Measurements from ENCODE around the gene C9orf152.
A peak's percentile ranks its signal among the peaks of the same experiment; 100 is the strongest.

DNA sequence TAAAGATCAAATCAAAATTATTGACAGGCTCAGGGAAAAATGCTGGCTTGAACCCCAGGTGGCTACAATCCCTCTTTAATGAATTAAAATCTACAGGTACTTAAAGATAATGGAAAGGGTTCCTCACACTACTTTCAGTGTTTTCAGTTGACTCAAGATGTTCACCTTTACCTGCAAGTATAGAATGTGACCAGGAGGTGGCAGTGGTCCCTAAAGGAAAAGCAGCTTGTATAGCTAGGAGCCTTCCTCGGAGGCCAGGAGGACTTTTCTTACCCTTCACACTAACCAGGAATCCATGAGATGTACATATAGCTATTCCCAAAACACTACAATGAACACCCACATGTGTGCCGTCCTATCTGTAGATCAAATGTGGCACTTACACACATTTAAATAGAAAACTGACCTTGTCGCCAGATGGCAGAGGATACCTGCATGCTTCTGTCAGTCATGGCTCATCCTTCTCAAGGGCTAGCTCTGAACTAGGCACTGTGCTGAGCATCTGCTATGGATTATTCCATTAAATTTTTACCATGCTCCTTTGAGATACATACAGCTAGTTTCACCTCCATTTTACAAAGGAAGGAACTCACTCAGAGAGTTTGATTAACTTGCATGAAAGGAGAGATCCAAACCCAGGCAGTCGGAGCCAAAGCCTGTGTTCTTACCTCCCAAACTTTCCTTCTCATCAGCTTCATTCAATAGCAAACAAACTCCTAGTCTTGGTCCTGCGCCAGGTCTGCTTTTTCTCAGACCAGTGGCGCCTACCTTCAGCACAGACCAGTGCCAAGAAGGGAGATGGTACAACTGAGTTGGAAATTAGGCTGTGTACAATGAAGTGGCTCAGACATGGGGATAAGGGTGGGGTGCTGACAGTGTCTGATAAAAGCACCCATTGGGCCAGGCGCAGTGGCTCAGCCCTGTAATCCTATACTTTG, 24.5 kb downstream of the C9orf152 start:
- TF ChIP-seq POLR2AphosphoS5 (IDR thresholded peaks at IDR 0.05), result no peak
- TF ChIP-seq EP300 (IDR thresholded peaks at IDR 0.05), result no peak
- TF ChIP-seq CTCF (IDR thresholded peaks at IDR 0.05), result peak; percentile 65 to 87 (median 74)
